GM12878 (cell line): Measurements from ENCODE around the gene WDFY4. TPM values are rescaled to one million over a fixed set of nuclear protein-coding genes. Genes with fewer than 3 reads are reported as not detected.

Experiments
- ATAC-seq: fragments of 200-7000 bp; cut with Tn5 transposase; 3 replicates; pipeline ENCODE4 v1.9.1; 2020; ENCODE audit warnings: mild to moderate bottlenecking, moderate library complexity
- BruUV-seq: library from RNA; stranded (reverse); fragments of 400-500 nt; replicated peaks from 2 replicates; lab custom pipeline; 2021; lab: Mats Ljungman, UMichigan
- CTCF ChIA-PET: fragments of 300-600 bp; sonication (Branson Sonifier 250); formaldehyde crosslinking; extraction: SDS; loops from one replicate; lab custom pipeline; 2021; ENCODE audit warnings: inconsistent platforms; lab: Yijun Ruan, JAX
- POLR2A ChIA-PET: fragments of 350-600 bp; formaldehyde crosslinking; extraction: SDS; loops from one replicate; lab custom pipeline; 2021; ENCODE audit warnings: inconsistent platforms; lab: Charles Lee
- RAD21 ChIA-PET: fragments of 300-600 bp; sonication (Branson Sonifier 250); formaldehyde crosslinking; loops from one replicate; lab custom pipeline; 2023; ENCODE audit warnings: antibody characterized with exemption; ENCODE audit not compliant: unreplicated experiment; lab: Charles Lee
- SMC1A ChIA-PET: fragments of 300-600 bp; sonication (Branson Sonifier 250); formaldehyde crosslinking; loops from one replicate; lab custom pipeline; 2023; ENCODE audit not compliant: unreplicated experiment, uncharacterized antibody; lab: Charles Lee
- DNase-seq: peaks from one replicate; pipeline ENCODE4 v3.0.0-alpha.2; 2011; ENCODE audit warnings: low read depth, low spot score
- FAIRE-seq: peaks from 3 replicates; lab custom pipeline; 2011; peaks lifted over from hg19 to GRCh38; lab: Jason Lieb, UNC
- H2AFZ ChIP-seq: 2 replicates; pipeline ENCODE4 v1.6.0; 2011; ENCODE audit warnings: low read depth, low read length, control low read depth; ENCODE audit not compliant: control insufficient read depth
- H3K27ac ChIP-seq: 2 replicates; pipeline ENCODE4 v1.5.1; 2011; ENCODE audit warnings: control low read depth; ENCODE audit not compliant: control insufficient read depth, insufficient read depth
- H3K27me3 ChIP-seq, 2 experiments: replicated peaks in 1 of 2; 2 replicates each; pipeline versions ENCODE4 v1.6.0 to v1.6.1; 2011; ENCODE audit warnings: low read length in 1 of 2; ENCODE audit not compliant: control insufficient read depth in 2 of 2, insufficient read depth in 2 of 2
- H3K36me3 ChIP-seq, 2 experiments: 2 replicates each; pipeline ENCODE4 v1.5.1; 2011; ENCODE audit warnings: low read length in 1 of 2; ENCODE audit not compliant: control insufficient read depth in 2 of 2, insufficient read depth in 2 of 2
- H3K4me1 ChIP-seq: 2 replicates; pipeline ENCODE4 v1.6.1; 2011; ENCODE audit warnings: mild to moderate bottlenecking, low read length, moderate library complexity, mixed read lengths; ENCODE audit not compliant: control insufficient read depth, insufficient read depth
- H3K4me2 ChIP-seq: 2 replicates; pipeline ENCODE4 v1.6.0; 2011; ENCODE audit warnings: control low read depth; ENCODE audit not compliant: control insufficient read depth, insufficient read depth
- H3K4me3 ChIP-seq: fragments of 200-600 bp; sonication (generic); 2 replicates; pipeline ENCODE4 v1.5.1; 2016
- H3K79me2 ChIP-seq: 2 replicates; pipeline ENCODE4 v1.6.0; 2011; ENCODE audit warnings: low read length; ENCODE audit not compliant: control insufficient read depth, insufficient read depth
- H3K9ac ChIP-seq: 2 replicates; pipeline ENCODE4 v1.8.0; 2011; ENCODE audit warnings: low read length, control low read depth, mixed read lengths; ENCODE audit not compliant: control insufficient read depth, insufficient read depth
- H3K9me3 ChIP-seq: replicated peaks from 3 replicates; pipeline ENCODE4 v1.5.1; 2011; ENCODE audit warnings: mild to moderate bottlenecking, low read length; ENCODE audit not compliant: control insufficient read depth, insufficient read depth
- H4K20me1 ChIP-seq: 2 replicates; pipeline ENCODE4 v1.6.0; 2011; ENCODE audit not compliant: control insufficient read depth, insufficient read depth
- ATF3 ChIP-seq: IDR thresholded peaks from 2 replicates; pipeline ENCODE4 v1.6.1; 2011; ENCODE audit warnings: low read depth, mild to moderate bottlenecking, low read length, moderate library complexity, borderline replicate concordance; ENCODE audit errors: extremely low read depth
- BCL3 ChIP-seq: IDR thresholded peaks from 2 replicates; pipeline ENCODE4 v1.6.1; 2011; ENCODE audit warnings: borderline replicate concordance, low read depth, mild to moderate bottlenecking, moderate library complexity, low read length; ENCODE audit not compliant: insufficient read depth, poor library complexity, severe bottlenecking
- GABPA ChIP-seq: IDR thresholded peaks from 2 replicates; pipeline ENCODE4 v1.6.1; 2014; ENCODE audit warnings: antibody characterized with exemption, low read depth, mild to moderate bottlenecking, inconsistent platforms
- IRF4 ChIP-seq: IDR thresholded peaks from 2 replicates; pipeline ENCODE4 v1.6.1; 2011; ENCODE audit warnings: low read depth, low read length
- MXI1 ChIP-seq: fragments of 150-350 bp; IDR thresholded peaks from 2 replicates; pipeline ENCODE4 v1.6.1; 2011; ENCODE audit warnings: low read depth, mild to moderate bottlenecking, inconsistent platforms, low read length, improper control_type of control experiment
- NKRF ChIP-seq: fragments of 450-650 bp; conservative IDR thresholded peaks from 2 replicates; pipeline ENCODE4 v1.6.1; 2017; ENCODE audit warnings: mild to moderate bottlenecking, moderate library complexity
- SPI1 ChIP-seq: IDR thresholded peaks from 2 replicates; pipeline ENCODE4 v1.6.1; 2011; ENCODE audit warnings: low read depth, mild to moderate bottlenecking, low read length, moderate library complexity, borderline replicate concordance; ENCODE audit not compliant: insufficient read depth
- WRNIP1 ChIP-seq: IDR thresholded peaks from 2 replicates; pipeline ENCODE4 v1.6.1; 2011; ENCODE audit warnings: low read depth, low read length, improper control_type of control experiment, borderline replicate concordance
- ZBTB11 ChIP-seq: fragments of 450-650 bp; formaldehyde crosslinking; IDR thresholded peaks from 2 replicates; pipeline ENCODE4 v1.5.0; 2022; ENCODE audit warnings: mild to moderate bottlenecking, missing genetic modification characterization
- ZBTB40 ChIP-seq: fragments of 450-650 bp; IDR thresholded peaks from 2 replicates; pipeline ENCODE4 v1.6.1; 2016; ENCODE audit warnings: mild to moderate bottlenecking, moderate library complexity, borderline replicate concordance
- WGBS: methylation state at CpG from one replicate; pipeline ENCODE4 v1.1.6; 2016; ENCODE audit warnings: low lambda C conversion rate; ENCODE audit not compliant: insufficient replicate concordance, insufficient coverage; ENCODE audit errors: missing lambda C conversion rate; 5-methylcytosine and 5-hydroxymethylcytosine counted together
- in situ Hi-C: fragments of 300-500 bp; cut with MboI; formaldehyde crosslinking; loops from 9 replicates; pipeline ENCODE4 v1.14.3; 2018; ENCODE audit warnings: mixed read lengths
- intact Hi-C: fragments of 100-400 bp; cut with micrococcal nuclease; formaldehyde crosslinking; loops from one replicate; pipeline ENCODE4 v1.14.2; 2022; ENCODE audit not compliant: unreplicated experiment
- polyA plus RNA-seq, 11 experiments: library from polyadenylated mRNA; depleted of rRNA in 4 of 11; unstranded in 6 of 11; stranded (reverse) in 5 of 11; fragments of >200 nt; fragmentation: Nextera tagmentation in 4 of 11; fragmentation: Illumina TruSeq in 1 of 11; extraction: Ambion mirVana in 4 of 11; extraction: Trizol in 1 of 11; gene quantifications; 1 replicate in 1 of 11; 2 replicates in 10 of 11; pipeline versions ENCODE4 v1.2.1 to v1.2.3, GENCODE V29; 2011 to 2016; ENCODE audit warnings: inconsistent platforms in 2 of 11, missing spikeins in 2 of 11, low read depth in 1 of 11
- total RNA-seq, 4 experiments: library from RNA; depleted of rRNA in 3 of 4; stranded (reverse); fragments of >200 nt in 3 of 4; fragmentation: Illumina TruSeq in 1 of 4; extraction: Trizol in 1 of 4; gene quantifications; 2 replicates each; pipeline versions ENCODE4 v1.2.1 to v1.2.3, GENCODE V29; 2013 to 2021

WDFY4 gene
- total and polyA plus RNA-seq, 10 of the 15 experiments (the other 5 are each of a cell fraction or from before 2014, with no cell fraction given): 13.5 to 132 (median 47.3) TPM

GRCh38 chr10:48751730-48752129 lies 67.1 kb downstream of the WDFY4 start:
- H3K36me3 ChIP-seq: peaks cover 9 to 42% of the 10 kb centered on the region in 2 experiments; a peak in 3 of 4 replicates
- FAIRE-seq: no peak
- H3K79me2 ChIP-seq: peaks cover 16% of the 10 kb centered on the region
- H3K4me3 ChIP-seq: no peak overlapping the region
- in situ Hi-C loops: loop anchor here (25.0 kb wide), 1 partner anchor 111 kb away; no protein-coding TSS in a partner anchor
- H4K20me1 ChIP-seq: no peaks in the 10 kb centered on the region
- CTCF ChIA-PET: interaction anchor here (1.3 to 1.6 kb wide), 4 partner anchors 13 to 96 kb away, joined by 3 to 5 read pairs (median 5); no protein-coding TSS in a partner anchor
- no peak overlapping the region for H3K9ac ChIP-seq
- no peak overlapping the region for H2AFZ ChIP-seq
- ATAC-seq: peak; percentile 14; the same call in 2 of the 3 replicates
- H3K27me3 ChIP-seq: no peaks in the 10 kb centered on the region
- BruUV-seq: no TSS peak
- intact Hi-C loops: no loop called here
- POLR2A ChIA-PET: interaction anchor here (0.6 kb wide), 1 partner anchor 1702 kb away, joined by 5 read pairs; no protein-coding TSS in a partner anchor
- RAD21 ChIA-PET: no interaction called here
- SMC1A ChIA-PET: no interaction called here
- 83% methylated on average over 5 of the region's 5 CpGs for WGBS
- peaks cover 20% of the 10 kb centered on the region for H3K4me1 ChIP-seq
- no peak overlapping the region for H3K4me2 ChIP-seq
- DNase-seq: no peak
- H3K9me3 ChIP-seq: no peaks in the 10 kb centered on the region; the same call in 1 of the 3 replicates
- no peak overlapping the region for H3K27ac ChIP-seq
- TF ChIP-seq MXI1: no peak
- TF ChIP-seq WRNIP1: no peak
- no peak for TF ChIP-seq GABPA
- no peak for TF ChIP-seq BCL3
- no peak for TF ChIP-seq SPI1
- TF ChIP-seq ZBTB11 (CRISPR knock-in tag): no peak
- TF ChIP-seq IRF4: no peak
- TF ChIP-seq NKRF: no peak
- no peak for TF ChIP-seq ZBTB40
- no peak for TF ChIP-seq ATF3
